ENCODE data around the gene TTC34. TPM values are rescaled to one million over a fixed set of nuclear protein-coding genes. Genes with fewer than 3 reads are reported as not detected.

Gene TTC34
- total RNA-seq, 1 donor from 2014 or later = 0.13 TPM

- Histone ChIP-seq H3K27me3 (ENCODE audit: control insufficient read depth, insufficient read depth, low read length) (no peaks in the 10 kb centered on the region), H3K4me3 (ENCODE audit: low read depth, low read length) (no peak overlapping the region), H3K36me3 (ENCODE audit: control insufficient read depth, insufficient read depth, low read length) (no peaks in the 10 kb centered on the region)
- no peak for TF ChIP-seq CTCF (IDR thresholded peaks at IDR 0.05; ENCODE audit: insufficient read depth, low read length, poor library complexity, severe bottlenecking)
- DNase-seq (ENCODE audit: low read depth) = no peak
Observed at GRCh38 chr1:2834741-2835564, 33.5 kb upstream of the TTC34 start.

GRCh38 chr1:2834146-2834475, 32.6 kb upstream of the TTC34 start:
- TF ChIP-seq CTCF (IDR thresholded peaks at IDR 0.05; ENCODE audit: insufficient read depth, low read length, poor library complexity, severe bottlenecking) = no peak
- no peaks in the 10 kb centered on the region for H3K27me3 ChIP-seq (ENCODE audit: control insufficient read depth, insufficient read depth, low read length)
- no peak overlapping the region for H3K4me3 ChIP-seq (ENCODE audit: low read depth, low read length)
- H3K36me3 ChIP-seq (ENCODE audit: control insufficient read depth, insufficient read depth, low read length) = no peaks in the 10 kb centered on the region
- DNase-seq (ENCODE audit: low read depth) = no peak

GRCh38 chr1:2833454-2834145, 32.1 kb upstream of the TTC34 start:
- no peak for TF ChIP-seq CTCF (IDR thresholded peaks at IDR 0.05; ENCODE audit: insufficient read depth, low read length, poor library complexity, severe bottlenecking)
- Histone ChIP-seq H3K36me3 (ENCODE audit: control insufficient read depth, insufficient read depth, low read length) (no peaks in the 10 kb centered on the region), H3K27me3 (ENCODE audit: control insufficient read depth, insufficient read depth, low read length) (no peaks in the 10 kb centered on the region), H3K4me3 (ENCODE audit: low read depth, low read length) (no peak overlapping the region)
- DNase-seq (ENCODE audit: low read depth) = no peak

- Histone ChIP-seq H3K4me3 (ENCODE audit: low read depth, low read length) (no peak overlapping the region), H3K27me3 (ENCODE audit: control insufficient read depth, insufficient read depth, low read length) (no peaks in the 10 kb centered on the region), H3K36me3 (ENCODE audit: control insufficient read depth, insufficient read depth, low read length) (no peaks in the 10 kb centered on the region)
- no peak for DNase-seq (ENCODE audit: low read depth)
- no peak for TF ChIP-seq CTCF (IDR thresholded peaks at IDR 0.05; ENCODE audit: insufficient read depth, low read length, poor library complexity, severe bottlenecking)
Observed at GRCh38 chr1:2832506-2833453, 31.3 kb upstream of the TTC34 start.

GRCh38 chr1:2831596-2832212, 30.2 kb upstream of the TTC34 start:
- DNase-seq (ENCODE audit: low read depth) = no peak
- TF ChIP-seq CTCF (IDR thresholded peaks at IDR 0.05; ENCODE audit: insufficient read depth, low read length, poor library complexity, severe bottlenecking) = no peak
- H3K27me3 ChIP-seq (ENCODE audit: control insufficient read depth, insufficient read depth, low read length) = no peaks in the 10 kb centered on the region
- no peak overlapping the region for H3K4me3 ChIP-seq (ENCODE audit: low read depth, low read length)
- H3K36me3 ChIP-seq (ENCODE audit: control insufficient read depth, insufficient read depth, low read length) = no peaks in the 10 kb centered on the region

Measured in kidney epithelial cell (primary cell).